Chondrocyte (in vitro differentiated cells): Measurements from ENCODE around the gene PPP1CB. TPM values are rescaled to one million over a fixed set of nuclear protein-coding genes. Genes with fewer than 3 reads are reported as not detected.
"Not testable (repeated sequence)": the region's sequence is repeated elsewhere in the genome, so short reads cannot be mapped to it uniquely, and the experiment has no call there.

Experiments used
- DNase-seq: peaks from one replicate; pipeline ENCODE4 v3.0.0; 2021; ENCODE audit warnings: mixed read lengths, low spot score
- H3K27ac Mint-ChIP-seq: one replicate; pipeline ENCODE4 v1.8.0; 2021; ENCODE audit warnings: mild to moderate bottlenecking, moderate library complexity, mixed read lengths; ENCODE audit not compliant: unreplicated experiment
- H3K27me3 Mint-ChIP-seq: 2 replicates; pipeline ENCODE4 v1.8.0; 2021; ENCODE audit warnings: low read depth, mixed read lengths
- H3K36me3 Mint-ChIP-seq: 2 replicates; pipeline ENCODE4 v1.8.0; 2021; ENCODE audit warnings: low read depth, mixed read lengths
- H3K4me1 Mint-ChIP-seq: 2 replicates; pipeline ENCODE4 v1.8.0; 2021; ENCODE audit warnings: low read depth, mild to moderate bottlenecking, mixed read lengths
- H3K4me3 Mint-ChIP-seq: one replicate; pipeline ENCODE4 v1.8.0; 2021; ENCODE audit warnings: mild to moderate bottlenecking, moderate library complexity, mixed read lengths; ENCODE audit not compliant: unreplicated experiment
- H3K9me3 Mint-ChIP-seq: 2 replicates; pipeline ENCODE4 v1.8.0; 2021; ENCODE audit warnings: low read depth, mixed read lengths
- CTCF ChIP-seq: fragments of 200-600 bp; sonication (generic); IDR thresholded peaks from 2 replicates; pipeline ENCODE4 v1.5.0; 2021; ENCODE audit warnings: antibody characterized with exemption, mild to moderate bottlenecking, moderate library complexity
- total RNA-seq: library from RNA; stranded (reverse); gene quantifications from 3 replicates; pipeline ENCODE4 v1.2.1, GENCODE V29; 2021

PPP1CB gene
- total RNA-seq, 1 donor from 2014 or later, result 447 TPM

GRCh38 chr2:28729698-28730097, 21.9 kb upstream of the PPP1CB start:
- no peak overlapping the region for H3K4me3 Mint-ChIP-seq
- peaks cover 3% of the 10 kb centered on the region for H3K36me3 Mint-ChIP-seq
- no peak for DNase-seq
- H3K27ac Mint-ChIP-seq, result no peak overlapping the region
- peaks cover 8% of the 10 kb centered on the region for H3K4me1 Mint-ChIP-seq
- TF ChIP-seq CTCF, result no peak
- H3K9me3 Mint-ChIP-seq, result no peaks in the 10 kb centered on the region
- no peaks in the 10 kb centered on the region for H3K27me3 Mint-ChIP-seq

GRCh38 chr2:28730641-28731146, 20.9 kb upstream of the PPP1CB start:
- peaks cover 11% of the 10 kb centered on the region for H3K4me1 Mint-ChIP-seq
- DNase-seq, result no peak
- TF ChIP-seq CTCF, result no peak
- H3K27me3 Mint-ChIP-seq, result no peaks in the 10 kb centered on the region
- H3K9me3 Mint-ChIP-seq, result no peaks in the 10 kb centered on the region
- no peak overlapping the region for H3K27ac Mint-ChIP-seq
- H3K36me3 Mint-ChIP-seq, result peaks cover 3% of the 10 kb centered on the region
- no peak overlapping the region for H3K4me3 Mint-ChIP-seq

- peaks cover 22% of the 10 kb centered on the region for H3K9me3 Mint-ChIP-seq
Measured at GRCh38 chr2:28735511-28735910, 16.1 kb upstream of the PPP1CB start.

GRCh38 chr2:28736034-28736433, 15.6 kb upstream of the PPP1CB start:
- Mint-ChIP-seq H3K27me3 (no peaks in the 10 kb centered on the region), H3K4me3 (peak overlapping the region; percentile 62), H3K36me3 (peaks cover 10% of the 10 kb centered on the region), H3K27ac (peak overlapping the region; percentile 93), H3K4me1 (peaks cover 16% of the 10 kb centered on the region), H3K9me3 (peaks cover 24% of the 10 kb centered on the region)
- no peak for TF ChIP-seq CTCF
- DNase-seq, result no peak

More at GRCh38 chr2:28735511-28735910, 16.1 kb upstream of the PPP1CB start:
- no peak for DNase-seq
- H3K27me3 Mint-ChIP-seq, result no peaks in the 10 kb centered on the region
- no peak for TF ChIP-seq CTCF
- H3K4me3 Mint-ChIP-seq, result peak overlapping the region; percentile 62
- H3K36me3 Mint-ChIP-seq, result peaks cover 11% of the 10 kb centered on the region
- H3K27ac Mint-ChIP-seq, result peak overlapping the region; percentile 93
- H3K4me1 Mint-ChIP-seq, result peaks cover 16% of the 10 kb centered on the region

- Mint-ChIP-seq H3K36me3 (peaks cover 10% of the 10 kb centered on the region), H3K4me3 (no peak overlapping the region), H3K27me3 (no peaks in the 10 kb centered on the region), H3K27ac (no peak overlapping the region), H3K9me3 (peaks cover 25% of the 10 kb centered on the region), H3K4me1 (peaks cover 16% of the 10 kb centered on the region)
- no peak for TF ChIP-seq CTCF
- DNase-seq, result no peak
Measured at GRCh38 chr2:28737655-28738054, 14.0 kb upstream of the PPP1CB start.

- H3K27ac Mint-ChIP-seq, DNase-seq, H3K27me3 Mint-ChIP-seq, H3K36me3 Mint-ChIP-seq, H3K4me3 Mint-ChIP-seq: not testable (repeated sequence)
- H3K4me1 Mint-ChIP-seq, result peaks cover 27% of the 10 kb centered on the region
- H3K9me3 Mint-ChIP-seq, result peaks cover 17% of the 10 kb centered on the region
Measured at GRCh38 chr2:28742619-28743018, 9.0 kb upstream of the PPP1CB start.
